ENCODE results near the gene SRP72.
A peak's percentile ranks its signal among the peaks of the same experiment; 100 is the strongest.
"Not testable (repeated sequence)": the region's sequence is repeated elsewhere in the genome, so short reads cannot be mapped to it uniquely, and the experiment has no call there.

Gene SRP72, protein sequence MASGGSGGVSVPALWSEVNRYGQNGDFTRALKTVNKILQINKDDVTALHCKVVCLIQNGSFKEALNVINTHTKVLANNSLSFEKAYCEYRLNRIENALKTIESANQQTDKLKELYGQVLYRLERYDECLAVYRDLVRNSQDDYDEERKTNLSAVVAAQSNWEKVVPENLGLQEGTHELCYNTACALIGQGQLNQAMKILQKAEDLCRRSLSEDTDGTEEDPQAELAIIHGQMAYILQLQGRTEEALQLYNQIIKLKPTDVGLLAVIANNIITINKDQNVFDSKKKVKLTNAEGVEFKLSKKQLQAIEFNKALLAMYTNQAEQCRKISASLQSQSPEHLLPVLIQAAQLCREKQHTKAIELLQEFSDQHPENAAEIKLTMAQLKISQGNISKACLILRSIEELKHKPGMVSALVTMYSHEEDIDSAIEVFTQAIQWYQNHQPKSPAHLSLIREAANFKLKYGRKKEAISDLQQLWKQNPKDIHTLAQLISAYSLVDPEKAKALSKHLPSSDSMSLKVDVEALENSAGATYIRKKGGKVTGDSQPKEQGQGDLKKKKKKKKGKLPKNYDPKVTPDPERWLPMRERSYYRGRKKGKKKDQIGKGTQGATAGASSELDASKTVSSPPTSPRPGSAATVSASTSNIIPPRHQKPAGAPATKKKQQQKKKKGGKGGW

DNA sequence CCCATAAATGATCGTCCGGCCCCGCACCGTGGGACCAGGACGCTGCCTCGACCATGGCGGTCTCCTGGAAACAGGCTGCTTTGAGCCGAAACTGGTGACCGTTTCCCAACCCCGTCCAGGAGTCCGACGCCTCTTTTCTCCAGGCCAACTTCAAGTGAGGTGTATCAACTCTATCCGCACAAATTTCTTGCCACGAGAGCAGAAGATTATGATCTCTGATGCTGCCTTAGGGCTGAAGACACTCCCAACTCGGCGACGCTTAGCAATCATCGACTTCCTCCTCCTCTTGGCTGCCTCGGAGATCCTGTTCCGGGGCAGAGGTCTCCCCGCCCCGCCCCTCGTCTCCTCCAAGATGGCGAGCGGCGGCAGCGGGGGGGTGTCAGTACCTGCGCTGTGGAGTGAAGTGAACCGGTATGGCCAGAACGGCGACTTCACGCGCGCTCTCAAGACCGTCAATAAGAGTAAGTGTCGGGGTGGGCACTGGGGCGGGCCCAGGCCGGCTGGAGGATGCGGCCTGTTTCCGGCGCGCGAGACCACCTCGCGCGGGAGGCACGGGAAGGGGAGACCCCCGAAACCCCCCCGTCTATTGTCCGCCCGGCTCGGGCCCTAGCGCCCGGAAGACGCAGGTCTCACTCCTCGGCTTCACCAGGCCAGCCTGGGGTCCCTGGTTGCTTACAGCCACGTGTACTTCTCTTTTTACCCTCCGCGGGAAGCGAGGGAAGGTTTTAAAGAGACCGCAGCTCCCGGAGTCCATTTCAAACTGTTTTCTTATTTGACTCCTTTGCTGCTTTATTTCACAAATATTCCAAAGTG, at the start of gene SRP72:
Gene SRP72 (plus strand): TSS at position 334 of the 813 bp plus-strand sequence. CDS start 19 bp downstream, at position 353.
- DNase-seq (ENCODE audit: low read depth, low spot score), result peak; percentile 51

DNA sequence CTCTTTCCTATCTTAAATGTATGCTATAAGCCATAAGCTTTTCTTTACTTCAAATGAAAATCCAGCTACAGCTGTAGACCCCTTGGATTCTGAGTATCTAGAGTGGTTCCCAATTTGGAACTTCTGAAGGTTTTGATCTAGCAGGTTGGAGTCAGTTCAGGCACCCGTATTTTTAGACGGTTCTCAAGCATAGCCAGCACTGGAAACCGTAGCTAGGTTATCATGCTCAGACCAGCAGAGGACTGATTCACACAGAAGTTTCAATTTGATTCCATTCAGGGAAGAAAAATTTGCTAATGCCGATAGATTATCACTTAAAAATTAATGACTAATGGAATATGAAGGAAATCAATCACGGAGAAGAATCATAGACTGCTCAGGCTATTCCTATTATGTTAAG, 43.2 kb upstream of the SRP72 start:
- DNase-seq (ENCODE audit: low read depth, low spot score), result no peak

DNA sequence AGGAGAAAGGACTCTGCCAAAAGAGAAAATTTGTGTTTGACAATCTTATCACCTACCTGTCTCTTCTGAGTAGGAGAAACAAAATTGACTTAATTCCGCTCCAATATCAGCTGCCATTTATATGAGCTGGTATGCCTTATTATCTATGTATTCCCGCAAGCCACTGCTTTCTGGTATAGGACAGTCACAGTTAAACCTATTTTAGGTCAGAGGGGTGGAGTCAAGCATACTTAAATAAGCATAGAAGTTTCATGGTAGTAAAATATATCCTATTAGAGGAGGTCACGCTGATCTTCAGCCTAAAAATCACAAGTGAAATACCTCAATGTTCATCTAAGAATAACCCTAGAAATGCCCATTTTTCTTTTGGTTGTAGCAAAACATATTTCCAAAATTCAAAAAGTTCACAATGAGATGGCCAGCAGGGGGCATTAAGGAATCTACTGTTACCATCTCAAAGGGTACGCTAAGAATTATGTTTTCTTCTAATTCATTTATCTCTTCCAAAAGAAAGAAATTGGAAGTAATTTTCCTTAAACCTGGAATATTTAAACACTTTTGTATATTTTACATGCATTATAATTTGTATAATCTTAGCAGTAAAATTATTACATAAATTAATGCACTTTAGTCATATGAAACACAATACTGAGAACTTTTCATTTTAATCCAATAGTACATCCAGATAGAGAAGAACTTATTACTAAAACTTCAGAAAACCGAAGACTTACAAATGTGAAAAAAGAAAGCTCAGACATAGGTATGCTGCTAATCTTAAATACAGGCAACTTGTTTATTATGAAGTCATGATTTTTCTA, 42.5 kb upstream of the SRP72 start:
- no peak for DNase-seq (ENCODE audit: low read depth, low spot score)

DNA sequence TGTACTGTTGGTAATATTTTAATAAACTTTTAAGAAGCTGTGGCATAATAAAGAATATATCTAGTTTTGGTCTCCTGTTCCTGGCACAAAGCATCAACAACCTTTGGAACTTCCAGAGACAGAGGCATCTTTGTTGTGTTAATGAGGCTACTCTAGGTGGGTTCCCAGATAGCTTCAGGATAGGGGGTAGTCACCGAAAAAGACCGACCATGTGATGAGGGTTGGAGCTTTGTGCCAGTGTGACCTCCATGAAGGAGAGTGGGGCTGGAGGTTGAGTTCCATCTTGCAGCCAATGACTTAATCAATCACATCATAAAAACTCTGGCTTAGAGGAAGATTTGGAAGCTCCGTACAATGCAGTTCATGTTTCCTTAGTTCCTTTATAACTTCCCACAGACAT, 41.9 kb upstream of the SRP72 start:
- no peak for DNase-seq (ENCODE audit: low read depth, low spot score)

DNA sequence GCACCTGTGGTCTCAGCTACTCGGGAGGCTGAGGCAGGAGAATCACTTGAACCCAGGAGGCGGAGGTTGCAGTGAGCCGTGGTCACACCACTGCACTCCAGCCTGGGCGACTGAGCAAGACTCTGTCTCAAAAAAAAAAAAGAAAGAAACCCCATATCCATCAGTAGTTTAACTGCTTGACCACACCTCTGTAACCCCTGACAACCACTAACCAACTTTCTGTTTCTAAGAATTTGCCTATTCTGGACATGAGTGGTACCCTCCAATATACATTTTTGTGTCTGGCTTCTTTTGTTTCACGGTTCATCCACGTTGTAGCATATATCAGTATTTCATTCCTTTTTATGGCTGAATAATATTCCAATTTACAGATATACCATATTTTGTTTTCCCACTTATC, 41.1 kb upstream of the SRP72 start:
- no peak for DNase-seq (ENCODE audit: low read depth, low spot score)

DNA sequence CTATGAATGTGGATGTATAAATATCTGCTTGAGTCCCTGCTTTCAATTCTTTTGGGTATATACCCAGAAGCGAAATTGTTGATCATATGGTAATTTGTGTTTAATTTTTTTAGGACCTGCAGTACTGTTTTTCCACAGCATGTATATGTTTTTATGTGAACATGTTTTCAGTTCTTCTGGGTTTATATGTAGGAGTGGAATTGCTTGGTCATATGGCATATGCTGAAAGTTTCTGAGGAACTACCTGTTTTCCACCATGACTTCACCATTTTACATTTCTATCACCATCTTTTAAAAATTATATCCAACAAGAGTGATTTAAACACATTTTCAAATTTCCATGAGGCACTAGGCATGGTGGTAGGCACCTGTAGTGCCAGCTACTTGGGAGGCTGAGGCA, 40.2 kb upstream of the SRP72 start:
- DNase-seq (ENCODE audit: low read depth, low spot score), result no peak

DNA sequence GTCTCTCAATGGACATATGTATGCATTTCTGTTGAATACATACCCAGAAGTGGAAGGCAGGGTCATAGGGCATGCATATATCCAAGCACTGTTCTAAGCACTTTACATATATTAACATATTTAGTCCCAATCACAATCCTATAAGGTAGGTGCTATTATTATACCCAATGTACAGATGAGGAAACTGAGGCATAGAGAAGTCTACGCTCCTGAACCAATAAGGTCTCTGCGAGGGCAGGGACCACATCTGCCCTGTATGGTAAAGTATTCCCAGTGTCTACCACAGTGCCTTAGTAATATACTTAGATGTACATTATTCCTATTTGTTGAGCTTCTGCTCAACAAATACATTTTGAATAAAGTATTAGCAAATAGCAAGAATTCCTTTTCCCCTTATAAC, 37.2 kb upstream of the SRP72 start:
- DNase-seq (ENCODE audit: low read depth, low spot score), result no peak

DNA sequence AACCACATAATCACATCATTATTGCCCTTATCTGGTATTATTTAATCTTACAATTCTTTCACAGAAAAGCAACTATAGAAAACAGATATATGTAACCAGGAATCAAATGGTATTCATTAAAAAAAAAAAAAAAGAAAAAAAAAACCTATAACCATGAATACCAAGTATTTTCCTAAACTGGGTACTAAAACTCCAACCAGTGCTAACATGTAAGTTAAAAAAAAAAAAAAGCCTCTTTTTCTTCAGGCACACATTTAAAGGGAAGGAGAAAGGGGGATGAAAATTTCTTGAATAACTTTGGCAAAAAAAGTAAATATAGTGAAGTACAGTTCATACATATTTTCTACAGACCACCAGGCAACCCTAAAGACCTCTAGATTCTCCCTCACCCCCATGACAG, 34.1 kb upstream of the SRP72 start:
- no peak for DNase-seq (ENCODE audit: low read depth, low spot score)

DNA sequence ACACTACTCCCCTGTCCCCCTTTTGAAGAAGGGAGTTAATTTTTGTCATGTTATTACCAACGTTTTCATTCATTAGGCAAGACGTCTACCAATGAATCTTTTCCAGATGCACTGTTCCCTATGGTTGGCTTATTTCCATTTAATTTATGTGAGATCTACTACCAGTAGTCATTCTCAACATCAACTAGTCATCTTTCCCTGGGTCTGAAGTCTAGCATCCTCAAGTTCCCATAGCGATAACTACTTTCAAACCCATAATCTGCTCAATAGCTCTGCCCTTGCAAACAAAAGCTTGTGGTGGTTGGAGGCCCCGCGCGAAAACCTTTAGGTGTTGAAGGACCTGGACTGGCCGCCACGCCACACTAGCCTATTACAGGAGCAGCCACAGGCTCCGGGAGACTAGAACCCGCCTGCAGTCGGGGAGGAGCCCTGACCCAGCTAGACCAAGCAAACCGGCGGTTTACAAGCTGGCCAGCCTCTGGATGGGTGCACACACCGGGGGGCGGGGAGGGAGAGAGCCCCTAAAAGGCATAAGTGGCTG, 32.7 kb upstream of the SRP72 start:
- no peak for DNase-seq (ENCODE audit: low read depth, low spot score)

DNA sequence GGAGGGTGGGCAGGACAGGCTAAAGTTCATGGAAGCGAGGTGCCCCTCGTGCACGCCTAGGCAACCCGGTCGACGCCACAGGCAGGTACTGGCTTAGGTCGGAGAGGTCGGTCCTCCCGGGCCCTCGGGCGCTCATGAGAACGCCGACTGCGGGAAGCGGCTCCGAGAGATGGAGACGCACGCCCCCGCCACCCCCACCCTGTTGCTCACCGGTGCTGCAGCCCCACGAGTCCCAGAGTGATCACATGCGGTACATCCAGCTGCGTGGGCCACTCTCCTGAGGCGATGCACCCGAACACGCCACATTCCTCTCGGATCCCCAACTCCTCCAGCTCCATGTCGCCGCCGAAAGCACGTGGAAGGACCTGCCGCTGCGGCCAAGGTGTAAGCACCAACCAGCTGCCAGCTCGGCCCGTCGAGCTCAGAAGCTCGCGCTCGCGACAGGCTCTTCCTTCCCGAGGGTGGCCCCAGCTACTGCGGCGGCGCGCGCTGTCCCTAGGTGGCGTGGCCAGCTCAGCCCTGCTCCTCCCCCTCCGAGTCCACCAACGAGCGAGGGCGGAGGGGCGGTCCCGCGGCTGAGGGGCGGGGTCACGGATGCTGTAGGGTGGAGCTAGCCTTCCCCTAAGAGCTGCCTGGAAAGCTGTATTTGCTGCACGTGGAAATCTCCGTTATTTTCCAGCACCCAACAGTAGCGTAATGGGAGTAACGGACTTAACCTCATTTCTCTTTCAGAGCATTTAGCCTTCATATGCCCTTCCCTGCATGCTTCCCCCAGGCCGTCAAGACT, 32.1 kb upstream of the SRP72 start, which contains the start of gene PPAT:
Gene PPAT (minus strand): TSS at position 476 of the 787 bp plus-strand sequence. CDS start 138 bp downstream, at position 338.
- peak; percentile 93 for DNase-seq (ENCODE audit: low read depth, low spot score)

DNA sequence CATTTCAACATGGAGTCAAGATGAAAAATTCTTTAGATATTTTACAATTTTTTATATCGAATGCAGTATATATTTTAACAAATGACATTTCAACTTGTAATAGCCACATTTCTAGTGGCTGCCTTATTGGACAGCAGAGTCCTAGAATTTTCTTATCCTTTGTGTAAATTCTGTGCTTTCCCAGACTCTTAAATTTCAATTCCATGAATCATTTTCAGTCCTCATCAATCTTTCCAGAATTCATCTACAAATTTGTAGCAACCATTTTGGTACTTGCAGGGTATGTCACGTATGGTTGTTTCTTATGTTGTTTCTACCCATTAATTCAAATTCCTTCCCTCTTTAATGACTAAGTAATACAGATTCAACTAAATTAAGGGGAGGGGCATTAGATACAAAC, 28.7 kb upstream of the SRP72 start:
- no peak for DNase-seq (ENCODE audit: low read depth, low spot score)

DNA sequence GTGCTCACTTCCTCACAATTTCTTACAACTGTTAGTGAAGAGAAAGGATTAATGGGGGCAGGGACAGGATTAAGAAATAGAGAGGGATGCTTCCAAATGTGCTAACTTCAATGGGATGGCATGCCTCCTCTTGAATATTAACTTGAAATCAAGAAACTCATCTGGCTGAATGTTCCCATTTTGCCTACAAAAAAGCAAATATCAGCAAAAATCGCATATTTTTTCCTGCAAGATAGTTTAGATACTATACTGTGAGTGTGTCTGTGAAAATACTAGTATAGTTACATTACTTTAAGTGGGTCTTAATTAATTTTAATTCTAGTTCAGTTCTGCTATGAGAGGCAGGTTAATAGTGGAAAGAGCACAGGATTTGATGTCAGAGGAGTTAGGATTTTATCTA, 26.4 kb upstream of the SRP72 start:
- no peak for DNase-seq (ENCODE audit: low read depth, low spot score)

DNA sequence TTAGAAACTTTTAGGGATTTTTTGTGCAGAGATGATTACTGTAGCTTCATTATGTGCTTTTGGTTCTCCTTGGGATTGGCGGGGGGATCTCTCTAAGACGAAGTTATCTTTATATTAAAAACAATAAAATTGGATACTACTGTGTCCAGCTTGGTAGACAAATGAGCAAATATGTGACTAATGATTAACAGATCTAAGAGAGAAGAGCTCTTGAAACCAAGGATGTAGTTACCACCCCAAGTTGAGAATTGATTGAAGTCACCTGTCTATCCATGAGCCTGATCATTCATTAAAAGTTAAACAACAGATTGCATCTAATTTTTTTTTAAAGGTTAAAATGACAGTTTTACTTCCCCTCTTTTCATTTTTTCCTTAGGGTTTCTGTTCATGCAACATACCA, 22.7 kb upstream of the SRP72 start:
- no peak for DNase-seq (ENCODE audit: low read depth, low spot score)

DNA sequence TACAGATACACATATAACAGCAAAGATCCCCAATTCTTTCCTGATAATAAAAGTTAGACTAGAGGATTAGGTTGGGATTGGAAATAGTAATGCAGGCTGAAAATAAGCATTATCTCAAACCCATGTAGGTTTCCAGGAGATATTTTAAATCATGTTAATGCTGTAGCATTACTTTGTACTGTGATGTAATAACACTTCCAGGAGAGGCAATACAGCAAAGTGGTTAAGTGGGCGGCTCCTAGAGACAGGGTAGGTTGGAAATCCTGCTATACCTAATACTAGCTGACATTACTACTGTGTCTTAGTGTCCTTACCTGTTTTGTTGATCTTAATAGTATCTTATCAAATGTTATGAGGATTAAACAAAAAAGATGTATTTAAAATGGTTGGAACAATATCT, 21.7 kb upstream of the SRP72 start:
- DNase-seq (ENCODE audit: low read depth, low spot score), result no peak

DNA sequence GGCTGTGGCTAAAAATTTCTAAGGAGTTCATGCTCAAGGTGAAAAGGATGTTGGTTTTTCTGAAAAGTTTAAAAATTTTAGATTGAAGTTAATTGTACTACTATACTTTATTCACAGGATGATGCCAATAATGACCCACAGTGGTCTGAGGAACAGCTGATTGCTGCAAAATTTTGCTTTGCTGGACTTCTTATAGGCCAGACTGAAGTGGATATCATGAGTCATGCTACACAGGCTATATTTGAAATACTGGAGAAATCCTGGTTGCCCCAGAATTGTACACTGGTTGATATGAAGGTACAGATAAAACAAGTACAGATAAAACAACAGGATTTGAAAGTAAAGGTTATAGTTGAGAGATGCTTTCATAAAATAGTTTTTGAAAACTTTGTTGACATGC, 19.1 kb upstream of the SRP72 start:
- DNase-seq (ENCODE audit: low read depth, low spot score), result no peak

DNA sequence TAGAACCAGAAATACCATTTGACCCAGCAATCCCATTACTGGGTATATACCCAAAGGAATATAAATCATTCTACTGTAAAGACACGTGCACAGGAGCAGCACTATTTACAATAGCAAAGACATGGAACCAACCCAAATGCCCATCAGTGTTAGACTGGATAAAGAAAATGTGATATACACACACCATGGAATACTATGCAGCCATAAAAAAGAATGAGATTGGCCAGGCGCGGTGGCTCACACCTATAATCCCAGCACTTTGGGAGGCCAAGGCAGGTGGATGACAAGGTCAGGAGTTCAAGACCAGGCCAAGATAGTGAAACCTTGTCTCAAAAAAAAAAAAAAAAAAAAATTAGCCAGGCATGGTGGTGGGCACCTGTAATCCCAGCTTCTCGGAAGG, 17.9 kb upstream of the SRP72 start:
- DNase-seq (ENCODE audit: low read depth, low spot score), result not testable (repeated sequence)

DNA sequence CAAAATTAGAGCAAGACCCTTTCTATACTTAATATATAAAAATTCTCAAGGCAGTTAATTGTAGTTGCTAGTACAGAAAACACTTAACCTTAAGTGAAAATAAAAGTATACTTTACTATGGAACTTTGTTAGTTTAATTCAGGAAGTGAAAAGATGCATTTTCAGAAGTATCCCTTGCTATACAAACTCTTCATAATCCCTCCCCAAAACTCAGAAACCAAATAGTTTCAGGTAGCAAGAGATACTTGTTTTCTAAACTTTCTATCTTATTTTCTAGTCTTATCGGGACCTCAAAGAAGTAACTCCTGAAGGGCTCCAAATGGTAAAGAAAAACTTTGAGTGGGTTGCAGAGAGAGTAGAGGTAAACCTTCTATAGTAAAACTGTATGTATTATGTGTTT, 17.1 kb upstream of the SRP72 start:
- DNase-seq (ENCODE audit: low read depth, low spot score), result no peak

DNA sequence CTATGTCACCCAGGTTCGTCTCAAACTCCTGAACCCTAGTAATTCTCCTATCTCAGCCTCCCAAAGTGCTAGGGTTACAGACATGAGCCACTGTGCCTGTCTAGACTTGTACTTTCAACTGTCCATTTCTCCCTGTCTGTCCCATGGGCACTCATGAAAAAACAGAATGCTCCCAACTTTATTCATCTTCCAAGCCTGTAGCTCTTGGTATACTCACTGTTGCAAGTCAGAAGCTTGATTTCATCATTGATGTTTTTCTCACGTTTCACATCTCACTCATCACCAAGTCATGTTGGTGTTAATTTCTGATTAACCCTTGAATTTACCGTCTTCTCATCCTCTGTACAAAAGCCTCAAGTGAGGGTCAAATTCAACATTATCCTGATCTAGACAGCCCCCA, 7.3 kb upstream of the SRP72 start:
- DNase-seq (ENCODE audit: low read depth, low spot score), result no peak

DNA sequence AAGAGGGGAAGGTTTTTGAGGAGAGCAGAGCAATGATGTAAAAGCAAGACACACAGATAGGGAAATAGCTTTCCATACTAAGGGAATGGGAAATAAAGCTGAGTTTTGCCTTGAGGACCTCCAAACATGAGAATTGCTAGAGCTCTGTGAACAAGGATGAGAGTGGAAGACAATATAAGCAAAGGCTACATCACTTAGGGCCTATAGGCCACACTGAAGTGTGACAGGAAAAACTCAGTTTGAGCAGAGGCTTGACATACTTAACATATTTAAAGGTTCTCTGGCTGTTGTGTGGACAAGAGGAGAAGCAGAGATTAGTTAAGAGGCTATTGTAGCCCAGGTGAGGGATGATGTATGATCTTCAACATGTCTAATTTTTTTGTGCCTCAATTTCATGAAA, 5.3 kb upstream of the SRP72 start:
- DNase-seq (ENCODE audit: low read depth, low spot score), result no peak

DNA sequence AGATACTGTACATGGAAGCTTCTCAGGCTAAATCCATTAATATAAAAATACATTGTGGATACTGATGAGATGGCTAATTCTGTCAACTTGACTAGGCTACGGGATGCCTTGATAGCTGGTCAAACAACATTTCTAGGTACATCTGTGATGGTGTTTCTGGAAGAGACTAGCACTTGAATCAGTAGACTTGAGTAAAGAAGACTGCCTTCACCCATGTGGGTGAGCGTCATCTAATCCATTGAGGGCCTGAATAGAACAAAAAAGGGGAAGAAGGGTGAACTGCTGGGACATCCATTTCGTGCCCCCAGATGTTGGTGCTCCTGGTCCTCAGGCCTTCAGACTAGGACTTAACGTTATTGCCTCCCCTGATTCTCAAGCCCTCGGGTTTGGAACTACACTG, 3.7 kb upstream of the SRP72 start:
- no peak for DNase-seq (ENCODE audit: low read depth, low spot score)
